Placental epithelial cell (primary cell): Measurements from ENCODE around the gene NCKAP1. TPM values are rescaled to one million over a fixed set of nuclear protein-coding genes. Genes with fewer than 3 reads are reported as not detected.

Experiments
- small RNA-seq: library from RNA; depleted of rRNA; stranded (forward); fragments of <200 nt; gene quantifications from one replicate; pipeline ENCODE3, GENCODE V24; 2012
- total RNA-seq: library from RNA; depleted of rRNA; stranded (reverse); fragments of >200 nt; gene quantifications from 2 replicates; pipeline ENCODE4 v1.2.3, GENCODE V29; 2012

NCKAP1 gene
- total RNA-seq: 112 and 207 TPM in 2 replicates

GRCh38 chr2:183038341-183039300, at the start of gene NCKAP1:
Gene NCKAP1, minus strand, starts transcription at chr2:183038457. Its CDS starts 358 bp downstream, at chr2:183038099.

GRCh38 chr2:183078464-183079138, 40.3 kb upstream of the NCKAP1 start, which contains the start of gene DUSP19:
Gene DUSP19, plus strand, starts transcription at chr2:183078747. Its CDS starts 187 bp downstream, at chr2:183078934.

GRCh38 chr2:182866461-182867406, 171.5 kb downstream of the NCKAP1 start, which contains the start of gene FRZB:
Gene FRZB, minus strand, starts transcription at chr2:182866637. Its CDS starts 85 bp downstream, at chr2:182866552.

Small RNA genes within 50 kb of the gene (small RNA-seq; reads per million reads assigned to genes)
- not detected for gene RF00019
- gene RF00599: not detected
- gene RNU6-1122P: not detected

Other genes starting within 250 kb of the NCKAP1 start
- gene FRZB, start 171.8 kb downstream of the NCKAP1 start, total RNA-seq: not detected in 2 replicates
- gene DUSP19, start 40.3 kb upstream of the NCKAP1 start, total RNA-seq: 0.79 and 0.87 TPM in 2 replicates
- 7.0 and 9.0 TPM in 2 replicates for gene NUP35, start 86.0 kb upstream of the NCKAP1 start, total RNA-seq